Epithelial cell of esophagus (primary cell): ENCODE data around the gene EID2.

Experiments
- DNase-seq: peaks from one replicate; pipeline ENCODE4 v3.0.0; 2010; ENCODE audit warnings: low read depth
- H3K4me3 ChIP-seq: 2 replicates; pipeline ENCODE4 v1.5.1; 2011; ENCODE audit warnings: mild to moderate bottlenecking, low read length, control low read depth
- CTCF ChIP-seq: IDR thresholded peaks from 2 replicates; pipeline ENCODE4 v1.5.1; 2011; ENCODE audit warnings: low read depth, mild to moderate bottlenecking, low read length, control low read depth, inconsistent platforms; ENCODE audit not compliant: insufficient read depth; ENCODE audit errors: missing control alignments

EID2 gene

DNA sequence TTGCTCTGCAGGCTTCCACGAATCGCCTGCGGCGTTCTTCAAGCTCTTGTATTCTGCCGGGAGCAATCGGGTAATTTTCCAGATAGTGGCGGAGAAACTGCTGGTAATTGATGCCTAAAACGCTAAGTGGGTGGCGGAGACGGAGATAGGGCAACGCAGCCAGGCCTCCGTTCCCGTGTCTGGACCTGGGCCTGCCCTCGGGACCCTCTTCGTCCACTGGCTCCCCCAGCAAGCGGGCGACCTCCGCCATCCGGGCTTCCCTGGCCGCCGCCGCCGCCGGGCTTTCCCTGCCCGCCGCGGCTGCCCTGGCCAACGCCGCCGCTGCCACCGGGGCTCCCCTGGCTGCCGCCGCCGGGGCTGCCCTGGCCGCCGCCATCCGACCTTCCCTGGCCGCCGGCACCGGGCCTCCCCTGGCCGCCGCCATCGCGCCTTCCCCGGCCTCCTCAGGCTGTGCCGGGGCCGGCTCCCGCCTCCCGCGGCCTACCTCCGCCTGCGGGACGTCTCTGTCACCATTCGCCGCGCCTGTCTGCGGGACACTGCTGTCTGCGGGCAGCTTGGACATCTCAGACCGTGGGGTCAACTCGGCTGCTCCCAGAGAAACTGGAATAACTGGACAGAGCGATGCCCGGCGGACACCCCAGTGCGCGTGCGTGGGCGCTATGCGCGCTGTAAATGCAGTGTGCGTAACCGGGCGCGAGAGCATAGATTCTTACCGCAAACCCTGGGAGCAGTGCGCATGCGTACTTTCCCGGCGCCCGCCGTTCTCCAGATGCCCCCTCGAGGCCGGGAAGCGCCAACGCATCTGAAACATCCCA is at the start of gene EID2:
TSS of gene EID2 (minus strand) at position 644 of the 815 bp plus-strand sequence. CDS start at position 562, 82 bp downstream.
- H3K4me3 ChIP-seq, result peak within 1 kb of the TSS; percentile 88
- DNase-seq, result peak; percentile 94
- TF ChIP-seq CTCF, result peak; percentile 84

DNA sequence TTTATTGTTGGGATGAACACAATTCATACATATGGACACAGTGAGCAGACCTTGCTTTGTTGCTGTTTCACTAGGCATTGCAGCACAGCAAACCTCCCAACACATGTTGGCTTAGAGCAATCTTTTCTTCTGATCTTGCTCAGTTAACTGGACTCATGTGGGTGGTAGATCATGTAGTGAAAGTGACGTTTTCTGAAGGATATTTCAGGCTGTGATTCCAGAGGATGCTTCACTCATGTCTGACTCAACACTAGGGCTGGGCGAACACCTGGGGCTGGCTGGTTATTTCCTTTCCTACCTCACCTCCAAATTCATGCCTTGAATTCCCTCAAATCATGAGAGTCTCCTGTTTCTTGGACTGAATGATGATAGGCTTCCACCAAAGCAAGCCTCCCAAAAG is 48.1 kb upstream of the EID2 start:
- H3K4me3 ChIP-seq, result no peak overlapping the region
- TF ChIP-seq CTCF, result no peak
- DNase-seq, result peak; percentile 11

DNA sequence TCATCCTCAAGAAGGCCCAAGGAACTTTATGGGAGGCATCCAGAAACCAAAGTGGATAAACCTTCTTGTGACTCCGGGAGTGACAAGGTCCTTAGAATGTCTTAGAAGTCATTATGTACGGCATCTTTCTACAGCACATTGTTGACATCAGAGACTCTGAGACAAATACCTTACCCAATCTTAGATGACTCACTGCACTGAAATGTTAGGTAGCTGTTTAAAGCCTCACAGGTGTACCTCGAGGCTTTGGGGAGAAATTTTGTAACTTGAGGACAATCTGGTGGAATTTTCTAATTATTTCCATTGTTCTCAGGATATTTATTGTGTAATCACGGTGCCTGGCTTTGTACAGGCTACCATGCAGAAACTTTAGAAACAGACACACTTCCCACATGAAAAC is 47.5 kb upstream of the EID2 start:
- H3K4me3 ChIP-seq, result no peak overlapping the region
- no peak for TF ChIP-seq CTCF
- DNase-seq, result peak; percentile 34

DNA sequence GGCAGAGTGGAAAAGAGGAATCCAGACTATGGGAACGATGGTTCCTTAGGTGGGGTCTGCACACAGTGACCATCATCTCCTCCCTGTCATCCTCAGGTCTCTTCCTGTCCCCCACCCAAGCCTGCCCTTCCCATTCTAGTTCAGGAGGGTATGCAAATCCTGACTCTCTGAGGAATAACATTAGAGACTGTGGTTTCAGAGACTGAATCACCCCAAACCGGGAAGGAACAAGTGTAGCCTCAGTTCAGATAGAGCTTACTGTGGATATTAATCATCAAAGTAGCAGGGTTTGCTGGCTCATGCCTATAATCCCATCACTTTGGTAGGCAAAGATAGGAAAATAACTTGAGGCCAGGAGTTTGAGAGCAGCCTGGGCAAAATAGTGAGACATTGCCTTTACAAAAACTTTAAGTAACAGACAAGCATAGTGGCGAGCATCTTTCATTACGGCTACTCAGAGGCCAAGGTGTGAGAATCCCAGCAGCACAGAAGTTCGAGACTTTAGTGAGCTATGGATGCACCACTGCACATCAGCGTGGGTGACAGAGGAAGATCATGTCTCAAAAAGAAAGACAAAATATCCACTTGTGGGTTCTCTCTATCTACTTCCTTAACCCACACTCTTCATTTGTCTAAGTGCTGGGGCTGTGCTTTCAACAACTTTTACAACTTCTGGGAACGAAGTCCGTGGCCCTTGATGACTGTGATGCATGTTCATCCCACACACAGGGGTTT is 43.1 kb upstream of the EID2 start:
- DNase-seq, result peak; percentile 7
- H3K4me3 ChIP-seq, result no peak overlapping the region
- no peak for TF ChIP-seq CTCF

DNA sequence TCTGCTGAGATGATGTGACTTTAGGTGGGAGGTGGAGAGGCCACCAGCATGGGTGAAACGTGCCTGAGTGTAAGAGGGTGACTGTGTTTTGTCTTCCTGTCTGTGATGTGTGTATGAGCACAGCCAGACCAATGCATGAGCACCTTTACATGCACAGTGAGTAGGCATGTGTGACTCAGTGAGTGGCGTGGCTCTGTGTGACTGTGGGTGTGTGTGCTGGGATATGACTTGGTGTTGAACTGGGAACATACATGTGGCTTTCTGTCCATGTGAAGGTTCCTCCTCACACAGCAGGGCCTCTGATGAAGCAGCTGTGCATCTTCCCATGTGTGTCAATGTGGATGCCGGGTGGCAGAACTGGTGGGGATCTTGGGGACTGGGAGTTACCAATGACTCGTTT is 42.5 kb upstream of the EID2 start:
- no peak overlapping the region for H3K4me3 ChIP-seq
- TF ChIP-seq CTCF, result no peak
- DNase-seq, result no peak

DNA sequence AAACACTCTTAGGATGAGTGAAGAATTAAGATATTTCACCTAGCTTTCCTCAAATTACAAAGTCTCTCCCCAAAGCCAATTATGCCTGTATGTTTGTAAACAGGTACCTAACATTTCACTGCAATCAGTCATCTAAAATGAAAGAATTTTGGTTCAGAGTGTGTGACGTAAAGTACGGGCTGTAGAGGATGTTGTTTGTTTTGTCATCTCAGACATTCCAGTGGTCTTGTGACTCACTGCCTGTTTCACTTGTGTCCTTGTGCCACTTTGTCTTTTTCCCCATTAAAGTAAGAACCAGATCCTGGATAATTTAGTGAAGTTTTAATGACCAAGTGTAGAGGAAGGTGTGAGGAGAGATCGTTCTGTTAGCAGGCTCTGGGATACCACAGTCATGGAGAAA is 28.6 kb upstream of the EID2 start:
- DNase-seq, result peak; percentile 22
- no peak overlapping the region for H3K4me3 ChIP-seq
- TF ChIP-seq CTCF, result no peak
